Frontal cortex (tissue), 4 donors: ENCODE data around the gene DCST2. TPM values are rescaled to one million over a fixed set of nuclear protein-coding genes. Genes with fewer than 3 reads are reported as not detected.
"Not testable (repeated sequence)": the region's sequence is repeated elsewhere in the genome, so short reads cannot be mapped to it uniquely, and the experiment has no call there.

Experiments
- DNase-seq, 2 donors: peaks; one replicate each; pipeline ENCODE4 v3.0.0; 2012; ENCODE audit warnings: low spot score in 2 of 2
- FAIRE-seq: peaks from 2 replicates; lab custom pipeline; 2012; peaks lifted over from hg19 to GRCh38; lab: Jason Lieb, UNC
- total RNA-seq: library from RNA; depleted of rRNA; stranded (reverse); fragments of >200 nt; gene quantifications from one replicate; pipeline ENCODE4 v1.2.3, GENCODE V29; 2014
- donor health status: control.
- donor health status: control.
- donor health status: control.

DCST2 gene
- total RNA-seq, 1 donor from 2014 or later = under 0.01 TPM

GRCh38 chr1:155003227-155003765 is 30.3 kb downstream of the DCST2 start:
- FAIRE-seq (no peak), DNase-seq (no peak)

- FAIRE-seq = no peak
- peak; percentile 58 to 76 for DNase-seq
Observed at GRCh38 chr1:155002464-155003226, 30.9 kb downstream of the DCST2 start, which contains the start of gene ZBTB7B. TSS of gene ZBTB7B (plus strand) at chr1:155002802. CDS start at chr1:155014661, 11,859 bp downstream.

DNA sequence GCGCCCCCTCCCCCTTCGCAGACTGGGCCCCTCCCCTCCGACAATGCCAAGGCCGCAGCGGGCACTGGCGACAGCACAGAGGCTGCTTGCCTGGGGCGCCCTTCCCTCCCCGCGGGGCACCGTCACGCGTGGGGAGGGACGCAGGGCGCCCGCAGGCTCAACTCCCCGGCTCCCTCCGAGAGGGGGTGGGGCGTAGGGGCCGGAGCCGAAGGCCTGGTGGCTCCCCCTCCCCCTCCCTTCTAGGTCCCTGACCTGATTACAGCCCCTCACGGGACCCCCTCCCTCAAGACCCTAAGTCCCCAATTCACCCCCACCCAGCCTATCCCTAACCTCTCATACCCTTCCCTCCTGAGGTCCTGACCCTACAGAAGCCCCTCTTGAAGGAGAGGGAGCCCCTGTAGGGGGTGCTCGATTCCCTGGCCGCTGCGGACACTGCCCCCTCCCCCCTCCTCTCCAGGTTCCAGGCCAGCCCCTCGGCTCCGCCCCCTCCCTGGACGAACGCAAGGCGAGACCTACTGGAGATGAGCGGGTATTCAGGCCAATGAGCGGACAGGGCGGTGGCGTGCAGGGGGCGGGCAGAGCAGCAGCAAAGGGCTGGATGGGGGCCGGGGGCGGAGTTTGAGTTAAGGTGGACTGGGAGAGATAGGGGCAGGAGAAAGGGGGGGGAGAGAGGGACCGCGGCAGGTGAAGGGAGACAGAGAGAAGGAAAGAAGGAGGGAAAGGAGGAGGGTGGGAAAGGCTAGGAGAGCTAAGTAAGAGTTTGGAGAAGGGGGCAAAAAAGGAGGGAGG is 31.7 kb downstream of the DCST2 start:
- DNase-seq (peak; percentile 97 to 98), FAIRE-seq (no peak)

DNA sequence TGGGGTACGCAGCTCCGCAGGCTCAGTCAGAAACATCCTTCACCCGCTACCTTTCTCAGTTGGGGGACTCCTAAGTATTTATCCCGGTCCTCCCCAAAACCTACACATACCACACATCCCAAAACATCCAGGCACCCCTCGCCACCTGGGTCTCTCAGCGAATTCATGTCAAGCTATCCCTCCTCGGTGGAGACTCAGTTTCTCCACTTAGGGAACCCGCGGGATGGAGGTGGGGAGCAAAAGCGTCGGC is 32.2 kb downstream of the DCST2 start:
- DNase-seq (no peak), FAIRE-seq (no peak)

GRCh38 chr1:155000726-155001424 is 32.7 kb downstream of the DCST2 start:
- no peak for FAIRE-seq
- DNase-seq = peak; percentile 78 to 88

- DNase-seq (peak in 1 of 2 donors; percentile 76), FAIRE-seq (no peak)
Observed at GRCh38 chr1:155000411-155000725, 33.2 kb downstream of the DCST2 start.

DNA sequence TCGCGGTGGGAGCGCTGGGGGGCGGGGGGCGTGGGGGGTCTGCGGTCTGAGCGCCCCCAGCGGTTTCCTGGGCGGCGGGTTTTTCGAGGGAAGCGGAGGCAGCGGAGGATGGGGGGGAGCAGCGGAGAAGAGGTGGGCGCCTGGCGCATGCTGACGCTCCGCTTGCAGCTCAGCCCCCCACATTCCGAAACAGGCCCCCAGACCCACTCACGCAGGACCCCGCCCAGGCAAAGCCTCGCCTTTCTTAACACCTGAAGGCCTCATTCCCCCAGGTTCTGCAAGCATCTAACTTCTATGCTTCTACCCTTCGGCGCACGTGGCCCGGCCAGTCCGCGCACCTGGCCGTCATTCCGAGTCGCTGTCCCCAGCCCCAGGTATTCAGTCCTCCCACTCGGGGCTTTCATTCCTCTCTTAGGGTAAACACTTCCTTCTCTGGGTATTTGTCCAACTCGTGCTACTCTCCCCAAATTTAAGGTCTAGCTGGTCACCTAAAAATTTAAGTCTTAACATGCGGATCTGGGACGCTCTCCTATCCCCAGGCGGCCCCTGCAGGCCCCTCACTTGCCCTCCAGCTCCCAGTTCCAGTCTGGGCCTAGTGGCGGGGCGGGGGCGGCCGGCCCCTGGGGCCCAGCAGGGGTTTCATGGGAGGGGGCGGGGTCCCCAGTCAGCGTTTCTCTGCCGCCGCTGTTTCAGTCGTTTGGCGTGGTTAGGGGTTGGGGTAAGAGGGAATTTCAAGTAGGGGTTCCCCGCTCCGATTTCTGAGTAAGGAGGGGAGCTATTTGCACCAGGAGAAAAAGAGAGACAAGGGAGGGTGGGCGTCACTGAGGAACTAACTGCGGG is 33.8 kb downstream of the DCST2 start:
- DNase-seq (peak in 1 of 2 donors; percentile 46), FAIRE-seq (no peak)

DNA sequence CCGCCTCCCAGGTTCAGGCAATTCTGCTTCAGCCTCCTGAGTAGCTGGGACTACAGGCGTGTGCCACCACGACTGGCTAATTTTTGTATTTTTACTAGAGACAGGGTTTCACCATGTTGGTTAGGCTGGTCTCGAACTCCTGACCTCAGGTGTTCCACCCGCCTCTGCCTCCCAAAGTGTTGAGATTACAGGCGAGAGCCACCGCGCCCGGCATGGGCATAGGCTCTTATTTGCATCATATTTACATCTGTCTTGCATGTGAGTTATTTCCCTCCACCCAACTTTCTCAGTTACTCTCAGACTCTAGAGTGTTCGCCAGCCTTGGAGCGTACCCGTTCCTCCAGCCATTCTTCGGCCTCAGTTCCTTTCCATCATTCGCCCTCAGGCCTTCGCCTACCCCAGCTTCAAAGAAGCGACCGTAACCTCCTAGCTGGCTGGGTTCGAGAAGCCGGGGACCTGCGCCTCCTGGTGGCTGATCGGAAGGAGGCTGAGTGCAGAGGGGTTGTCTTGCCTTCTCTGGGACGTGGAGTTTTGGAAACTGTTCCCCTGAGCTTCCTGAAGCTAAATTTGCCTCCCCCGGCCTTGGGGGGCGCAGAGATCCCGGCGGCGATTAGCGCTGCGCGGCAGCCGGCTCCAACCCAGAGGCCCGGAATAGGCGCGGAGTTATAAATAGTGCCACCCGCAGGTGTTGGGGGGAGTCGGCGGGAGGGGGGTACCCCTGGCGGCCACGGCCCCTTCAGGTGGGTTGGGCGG is 34.6 kb downstream of the DCST2 start:
- FAIRE-seq (no peak), DNase-seq (peak in 1 of 2 donors; percentile 72)

DNA sequence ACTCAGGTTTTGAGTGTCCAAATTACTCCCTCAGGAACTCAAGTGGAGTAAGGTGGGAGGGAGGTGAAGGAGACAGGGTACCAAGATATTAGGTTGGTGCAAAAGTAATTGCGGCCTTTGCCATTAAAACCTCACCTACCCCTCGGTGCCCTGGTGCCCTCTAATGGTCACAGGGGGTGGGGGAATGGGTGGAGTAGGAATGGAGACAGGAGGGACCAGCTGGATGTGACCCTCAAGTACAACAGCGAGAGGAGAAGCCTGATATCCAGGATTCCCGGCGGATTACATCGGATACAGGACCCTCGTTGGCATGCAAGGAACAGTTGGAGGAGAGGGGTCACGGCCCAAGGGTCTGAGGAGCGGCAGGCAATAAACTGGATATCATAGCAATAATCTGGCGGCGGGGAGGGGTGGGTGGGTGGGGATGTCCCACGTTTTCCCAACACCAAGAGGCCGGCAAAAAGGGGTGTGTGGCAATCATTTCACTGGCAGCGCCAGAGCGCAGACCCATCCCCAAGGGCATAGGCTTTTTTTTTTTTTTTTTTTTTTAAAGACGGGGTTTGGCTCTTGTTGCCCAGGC is 35.3 kb downstream of the DCST2 start:
- no peak for DNase-seq
- FAIRE-seq = no peak

- FAIRE-seq (no peak), DNase-seq (no peak)
Observed at GRCh38 chr1:154996966-154997701, 36.4 kb downstream of the DCST2 start.

DNA sequence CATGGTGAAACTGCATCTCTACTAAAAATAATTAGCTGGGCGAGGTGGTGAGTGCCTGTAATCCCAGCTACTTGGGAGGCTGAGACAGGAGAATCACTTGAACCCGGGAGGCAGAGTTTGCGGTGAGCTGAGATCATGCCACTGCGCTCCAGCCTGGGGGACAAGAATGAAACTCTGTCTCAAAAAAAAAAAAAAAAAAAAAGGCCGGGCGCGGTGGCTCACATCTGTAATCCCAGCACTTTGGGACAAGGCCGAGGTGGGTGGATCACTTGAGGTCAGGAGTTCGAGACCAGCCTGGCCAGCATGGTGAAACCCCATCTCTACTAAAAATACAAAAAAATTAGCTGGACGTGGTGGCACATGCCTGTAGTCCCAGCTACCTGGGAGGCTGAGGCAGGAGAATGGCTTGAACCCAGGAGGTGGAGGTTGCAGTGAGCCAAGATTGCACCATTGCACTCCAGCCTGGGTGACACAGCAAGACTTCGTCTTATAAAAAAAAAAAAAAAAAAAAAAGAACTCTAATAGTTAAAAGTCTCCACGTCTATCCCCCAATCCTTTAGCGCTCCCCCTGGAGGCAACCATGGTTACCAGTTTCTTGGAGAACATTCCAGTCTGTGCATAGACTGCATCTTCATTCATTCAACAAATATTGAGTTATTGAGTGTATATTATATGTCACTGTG is 38.1 kb downstream of the DCST2 start:
- not testable (repeated sequence) for FAIRE-seq
- DNase-seq = peak in 1 of 2 donors; percentile 37

- DNase-seq (no peak), FAIRE-seq (no peak)
Observed at GRCh38 chr1:154994591-154994990, 39.0 kb downstream of the DCST2 start.

- no peak for DNase-seq
- no peak for FAIRE-seq
Observed at GRCh38 chr1:154994269-154994587, 39.4 kb downstream of the DCST2 start.

GRCh38 chr1:154993572-154994268 is 39.9 kb downstream of the DCST2 start, which contains the start of gene LENEP:
TSS of gene LENEP (plus strand) at chr1:154993586. CDS start at chr1:154993608, 22 bp downstream.
- FAIRE-seq (no peak), DNase-seq (no peak)

GRCh38 chr1:154992721-154993571 is 40.6 kb downstream of the DCST2 start:
- no peak for FAIRE-seq
- DNase-seq = no peak

DNA sequence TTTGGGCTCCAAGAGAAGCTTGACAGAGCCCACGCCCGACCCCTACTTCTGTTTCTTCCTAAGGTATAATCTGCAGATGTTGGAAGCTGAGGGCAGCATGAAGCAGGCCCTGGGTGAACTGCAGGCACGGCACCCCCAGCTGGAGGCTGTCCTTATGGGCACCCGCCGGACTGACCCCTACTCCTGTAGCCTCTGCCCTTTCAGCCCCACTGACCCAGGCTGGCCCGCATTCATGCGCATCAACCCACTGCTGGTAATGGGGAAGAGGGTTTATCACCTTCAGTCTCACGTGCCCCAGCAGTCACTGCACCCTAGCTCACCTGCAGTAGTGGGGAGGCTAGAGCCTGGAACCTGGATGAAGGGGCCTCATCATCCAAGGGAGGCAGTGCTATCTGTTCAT is 43.3 kb downstream of the DCST2 start:
- no peak for FAIRE-seq
- no peak for DNase-seq
